Transverse colon (tissue), 4 donors: Measurements from ENCODE around the gene SNRNP48. TPM values are rescaled to one million over a fixed set of nuclear protein-coding genes. Genes with fewer than 3 reads are reported as not detected.

ENCODE experiments used
- DNase-seq: peaks from one replicate; pipeline ENCODE4 v3.0.0-alpha.2; 2019
- H3K27ac ChIP-seq, 4 donors: fragments of 200-600 bp; sonication (generic); 2 replicates each; pipeline ENCODE4 v1.5.1; 2016 to 2018; ENCODE audit warnings: inconsistent platforms in 4 of 4
- H3K27me3 ChIP-seq: fragments of 200-600 bp; sonication (generic); 2 replicates; pipeline ENCODE4 v1.5.1; 2017; ENCODE audit warnings: inconsistent platforms
- H3K36me3 ChIP-seq, 4 donors: fragments of 200-600 bp; sonication (generic); 2 replicates each; pipeline ENCODE4 v1.5.1; 2017 to 2019; ENCODE audit warnings: inconsistent platforms in 4 of 4
- H3K4me1 ChIP-seq, 4 donors: fragments of 200-600 bp; sonication (generic); 2 replicates each; pipeline ENCODE4 v1.5.1; 2017 to 2020; ENCODE audit warnings: inconsistent platforms in 4 of 4
- H3K4me3 ChIP-seq, 4 donors: fragments of 200-600 bp; sonication (generic); 1 replicate in 1 of 4; 2 replicates in 3 of 4; pipeline versions ENCODE4 v1.5.1 to v1.6.1; 2017 to 2019; ENCODE audit warnings: inconsistent platforms in 4 of 4
- H3K9me3 ChIP-seq, 2 donors: fragments of 200-600 bp; sonication (generic); 2 replicates each; pipeline ENCODE4 v1.5.1; 2017 to 2019; ENCODE audit warnings: inconsistent platforms in 2 of 2
- CTCF ChIP-seq, 5 experiments: fragments of 200-600 bp in 3 of 5; fragments of 450-650 bp in 2 of 5; sonication (generic) in 3 of 5; IDR thresholded peaks; 1 replicate in 2 of 5; 2 replicates in 3 of 5; pipeline ENCODE4 v1.5.1; 2016 to 2017; ENCODE audit warnings: antibody characterized with exemption in 5 of 5, inconsistent platforms in 3 of 5, mild to moderate bottlenecking in 2 of 5, moderate library complexity in 1 of 5
- EP300 ChIP-seq: sonication (generic); formaldehyde crosslinking; IDR thresholded peaks from one replicate; pipeline ENCODE4 v1.6.1; 2017; ENCODE audit warnings: antibody characterized with exemption, low read depth
- POLR2A ChIP-seq: fragments of 450-650 bp; IDR thresholded peaks from one replicate; pipeline ENCODE4 v1.6.1; 2016; ENCODE audit warnings: antibody characterized with exemption, mild to moderate bottlenecking, moderate library complexity
- POLR2AphosphoS5 ChIP-seq, 3 donors: sonication (generic); formaldehyde crosslinking; IDR thresholded peaks; one replicate each; pipeline ENCODE4 v1.6.1; 2016; ENCODE audit warnings: antibody characterized with exemption in 3 of 3
- WGBS, 2 donors: methylation state at CpG; one replicate each; pipeline ENCODE4 v1.1.5; 2018; ENCODE audit warnings: low coverage in 1 of 2; 5-methylcytosine and 5-hydroxymethylcytosine counted together
- in situ Hi-C, 4 donors: fragments of 200-750 bp; cut with MboI; loops; one replicate each; pipeline versions ENCODE4 v1.15.0 to v1.15.1; 2017; ENCODE audit warnings: low sequenced_read_pairs in 3 of 4, low pct_ligation_motif_present in 1 of 4, low pct_unique_long_range_greater_than_20kb in 1 of 4
- intact Hi-C: fragments of 100-400 bp; cut with DNase I; formaldehyde crosslinking; loops from one replicate; pipeline ENCODE4 v1.15.1; 2023; ENCODE audit warnings: low total_unique reads
- total RNA-seq, 4 donors: library from RNA; depleted of rRNA; stranded (reverse); fragments of >200 nt; gene quantifications; one replicate each; pipeline ENCODE4 v1.1.0, GENCODE V29; 2016

The SNRNP48 gene
- total RNA-seq, 4 donors from 2014 or later, result 7.9 to 31.8 (median 16.6) TPM

- intact Hi-C loops (no loop called here), in situ Hi-C loops (loop anchor here in 2 of 4 donors (25.0 kb wide), 2 partner anchors 169 to 894 kb away; no protein-coding TSS in a partner anchor)
- Histone ChIP-seq H3K4me1 (peaks cover 0 to 2% (median 0%) of the 10 kb centered on the region in 4 donors), H3K27ac (no peak overlapping the region), H3K4me3 (no peak overlapping the region), H3K36me3 (peaks cover 0 to 48% (median 18%) of the 10 kb centered on the region in 4 donors), H3K9me3 (no peaks in the 10 kb centered on the region), H3K27me3 (no peaks in the 10 kb centered on the region)
- WGBS, 2 donors, result 76 to 80% methylated on average over 7 to 14 of the region's 14 CpGs
- no peak for TF ChIP-seq EP300
- no peak for TF ChIP-seq CTCF (IDR thresholded peaks at IDR 0.05)
- no peak for TF ChIP-seq POLR2A
- TF ChIP-seq POLR2AphosphoS5 (IDR thresholded peaks at IDR 0.05), result no peak
- DNase-seq, result no peak
Measured at GRCh38 chr6:7580927-7581618, 8.9 kb upstream of the SNRNP48 start.

- Histone ChIP-seq H3K36me3 (peaks cover 0 to 32% (median 7%) of the 10 kb centered on the region in 4 donors), H3K4me1 (peaks cover 0 to 37% (median 15%) of the 10 kb centered on the region in 4 donors), H3K27me3 (no peaks in the 10 kb centered on the region), H3K27ac (no peak overlapping the region), H3K4me3 (no peak overlapping the region), H3K9me3 (no peaks in the 10 kb centered on the region)
- intact Hi-C loops (no loop called here), in situ Hi-C loops (loop anchor here in 2 of 4 donors (25.0 kb wide), 2 partner anchors 173 to 898 kb away; no protein-coding TSS in a partner anchor)
- TF ChIP-seq POLR2A (no peak), POLR2AphosphoS5 (IDR thresholded peaks at IDR 0.05) (no peak), EP300 (no peak), CTCF (IDR thresholded peaks at IDR 0.05) (no peak)
- WGBS, 2 donors, result 95% methylated on average over 11 to 28 of the region's 28 CpGs
- no peak for DNase-seq
Measured at GRCh38 chr6:7585287-7585930, 4.6 kb upstream of the SNRNP48 start.

- TF ChIP-seq EP300 (no peak), CTCF (IDR thresholded peaks at IDR 0.05) (no peak), POLR2AphosphoS5 (IDR thresholded peaks at IDR 0.05) (peak in 1 of 3 donors; percentile 59), POLR2A (peak; percentile 14)
- Histone ChIP-seq H3K9me3 (no peaks in the 10 kb centered on the region), H3K27ac (peak overlapping the region; percentile 73 to 79 (median 75)), H3K4me1 (peaks cover 3 to 58% (median 31%) of the 10 kb centered on the region in 4 donors), H3K27me3 (no peaks in the 10 kb centered on the region), H3K36me3 (peaks cover 0 to 16% (median 4%) of the 10 kb centered on the region in 4 donors), H3K4me3 (no peak overlapping the region)
- 45 to 51% methylated on average over 2 to 3 of the region's 3 CpGs for WGBS, 2 donors
- in situ Hi-C loops (loop anchor here in 2 of 4 donors (25.0 kb wide), 2 partner anchors 175 to 900 kb away; no protein-coding TSS in a partner anchor), intact Hi-C loops (no loop called here)
- DNase-seq, result peak; percentile 59
Measured at GRCh38 chr6:7587631-7588100, 2.3 kb upstream of the SNRNP48 start.

GRCh38 chr6:7588506-7588905, 1.5 kb upstream of the SNRNP48 start:
- H3K27ac ChIP-seq, result peak overlapping the region in 3 of 4 donors; percentile 73 to 79 (median 76)
- TF ChIP-seq POLR2A, result no peak
- TF ChIP-seq EP300, result no peak
- no peak for TF ChIP-seq CTCF (IDR thresholded peaks at IDR 0.05)
- TF ChIP-seq POLR2AphosphoS5 (IDR thresholded peaks at IDR 0.05), result no peak
- DNase-seq, result no peak
- intact Hi-C loops (no loop called here), in situ Hi-C loops (loop anchor here in 2 of 4 donors (25.0 kb wide), 2 partner anchors 176 to 901 kb away; no protein-coding TSS in a partner anchor)
- H3K27me3 ChIP-seq, result no peaks in the 10 kb centered on the region
- WGBS, 2 donors, result 54 to 63% methylated on average over 4 of the region's 4 CpGs
- no peak overlapping the region for H3K4me3 ChIP-seq
- H3K36me3 ChIP-seq, result peaks cover 0 to 8% (median under 1%) of the 10 kb centered on the region in 4 donors
- peaks cover 3 to 58% (median 31%) of the 10 kb centered on the region in 4 donors for H3K4me1 ChIP-seq
- H3K9me3 ChIP-seq, result no peaks in the 10 kb centered on the region
